ENCODE data around the gene ELL2. TPM values are rescaled to one million over a fixed set of nuclear protein-coding genes. Genes with fewer than 3 reads are reported as not detected.

ELL2 gene
- total RNA-seq, 1 experiment from 2014 or later, result 27.5 TPM

GRCh38 chr5:95908799-95909198, 52.9 kb downstream of the ELL2 start:
- Histone ChIP-seq H4K8ac (replicated peaks; ENCODE audit: insufficient read length, low read depth, low read length) (no peak overlapping the region), H4K91ac (ENCODE audit: insufficient read length, low read depth, low read length) (no peak overlapping the region), H3K27me3 (ENCODE audit: insufficient read depth, low read length) (no peaks in the 10 kb centered on the region), H2AFZ (ENCODE audit: low read length) (no peak overlapping the region), H3K4ac (ENCODE audit: low read depth, low read length) (no peak overlapping the region), H3K27ac (ENCODE audit: insufficient read length, low read depth, low read length) (no peak overlapping the region), H2BK12ac (ENCODE audit: insufficient read length, low read depth, low read length) (no peak overlapping the region), H2AK5ac (ENCODE audit: insufficient read length, low read length) (no peak overlapping the region), H3K23me2 (ENCODE audit: insufficient read length, low read depth, low read length, poor library complexity, severe bottlenecking) (no peaks in the 10 kb centered on the region), H3K56ac (ENCODE audit: insufficient read length, low read depth, low read length) (no peak overlapping the region), H4K5ac (ENCODE audit: insufficient read length, low read depth, low read length) (no peak overlapping the region), H3K79me1 (ENCODE audit: insufficient read depth, low read depth, low read length, poor library complexity, severe bottlenecking) (no peaks in the 10 kb centered on the region), H3K14ac (ENCODE audit: insufficient read depth, low read length) (no peak overlapping the region), H2BK5ac (ENCODE audit: insufficient read length, low read length) (no peak overlapping the region), H2BK20ac (ENCODE audit: low read depth, low read length, poor library complexity, severe bottlenecking) (no peak overlapping the region), H3K4me1 (ENCODE audit: insufficient read depth, low read length) (no peaks in the 10 kb centered on the region; the same call in 1 of the 2 replicates), H3K9ac (ENCODE audit: extremely low read depth, insufficient read length, low read length) (no peak overlapping the region), H3T11ph (ENCODE audit: low read length) (no peak overlapping the region), H4K20me1 (ENCODE audit: control insufficient read depth, insufficient read depth, insufficient read length) (no peaks in the 10 kb centered on the region), H2BK120ac (ENCODE audit: low read depth, low read length, poor library complexity, severe bottlenecking) (no peak overlapping the region), H3K79me2 (ENCODE audit: insufficient read depth, low read length) (no peaks in the 10 kb centered on the region), H3K9me3 (ENCODE audit: control insufficient read depth, low read depth, low read length) (no peaks in the 10 kb centered on the region), H3K18ac (ENCODE audit: insufficient read length, low read depth, low read length) (no peak overlapping the region), H3K4me2 (ENCODE audit: insufficient read depth, insufficient read length, low read length) (no peak overlapping the region), H3K23ac (ENCODE audit: insufficient read length, low read depth, low read length) (no peak overlapping the region), H2BK15ac (ENCODE audit: low read depth, low read length) (no peak overlapping the region)
- DNase-seq, result no peak
- H3K27me3 Mint-ChIP-seq (ENCODE audit: low read depth), result no peaks in the 10 kb centered on the region
- TF ChIP-seq CTCF (conservative IDR thresholded peaks at IDR 0.05), result no peak
- H3K9me3 Mint-ChIP-seq, result no peaks in the 10 kb centered on the region
- peaks cover 15 to 25% of the 10 kb centered on the region in 2 experiments for H3K4me1 Mint-ChIP-seq
- H3K27ac Mint-ChIP-seq, result peak overlapping the region in 1 of 3 experiments; percentile 56; a peak in 1 of 7 replicates
- H3K4me3 Mint-ChIP-seq, result no peak overlapping the region
- H3K36me3 Mint-ChIP-seq (ENCODE audit: insufficient read depth in 1 of 3, low read depth in 3 of 3), result peaks cover 0 to 1% (median 0%) of the 10 kb centered on the region in 3 experiments; a peak in 1 of 7 replicates
